Ascending aorta (tissue), 2 donors: Measurements from ENCODE around the gene EIF4E1B. TPM values are rescaled to one million over a fixed set of nuclear protein-coding genes. Genes with fewer than 3 reads are reported as not detected.

Experiments
- DNase-seq, 2 donors: peaks; one replicate each; pipeline ENCODE4 v3.0.0-alpha.2; 2019; ENCODE audit warnings: low spot score in 2 of 2
- H3K27ac ChIP-seq, 2 donors: fragments of 200-600 bp; sonication (generic); one replicate each; pipeline ENCODE4 v1.5.1; 2016 to 2017; ENCODE audit warnings: mild to moderate bottlenecking in 1 of 2
- H3K27me3 ChIP-seq: fragments of 200-600 bp; sonication (generic); one replicate; pipeline ENCODE4 v1.5.1; 2017
- H3K36me3 ChIP-seq, 2 donors: fragments of 200-600 bp; sonication (generic); one replicate each; pipeline ENCODE4 v1.5.1; 2016
- H3K4me1 ChIP-seq, 2 donors: fragments of 200-600 bp; sonication (generic); one replicate each; pipeline ENCODE4 v1.5.1; 2016 to 2017; ENCODE audit warnings: mild to moderate bottlenecking in 1 of 2
- H3K4me3 ChIP-seq, 2 donors: fragments of 200-600 bp; sonication (generic); one replicate each; pipeline ENCODE4 v1.5.1; 2016 to 2017; ENCODE audit warnings: mild to moderate bottlenecking in 1 of 2
- H3K9me3 ChIP-seq, 2 donors: fragments of 200-600 bp; sonication (generic); one replicate each; pipeline ENCODE4 v1.5.1; 2016
- intact Hi-C: fragments of 100-400 bp; cut with DNase I; formaldehyde crosslinking; loops from one replicate; pipeline ENCODE4 v1.15.1; 2023
- total RNA-seq: library from RNA; depleted of rRNA; stranded (reverse); fragments of >200 nt; gene quantifications from one replicate; pipeline ENCODE4 v1.1.0, GENCODE V29; 2016
- TF ChIP-seq, protein P1 (sequence below), 3 experiments: fragments of 200-600 bp in 2 of 3; fragments of 450-650 bp in 1 of 3; sonication (generic) in 2 of 3; IDR thresholded peaks; one replicate each; pipeline ENCODE4 v1.5.1; 2016 to 2019; ENCODE audit warnings: antibody characterized with exemption in 3 of 3, mild to moderate bottlenecking in 1 of 3, moderate library complexity in 1 of 3

Gene EIF4E1B, protein sequence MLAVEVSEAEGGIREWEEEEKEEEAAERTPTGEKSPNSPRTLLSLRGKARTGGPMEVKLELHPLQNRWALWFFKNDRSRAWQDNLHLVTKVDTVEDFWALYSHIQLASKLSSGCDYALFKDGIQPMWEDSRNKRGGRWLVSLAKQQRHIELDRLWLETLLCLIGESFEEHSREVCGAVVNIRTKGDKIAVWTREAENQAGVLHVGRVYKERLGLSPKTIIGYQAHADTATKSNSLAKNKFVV
- total RNA-seq: not detected

DNA sequence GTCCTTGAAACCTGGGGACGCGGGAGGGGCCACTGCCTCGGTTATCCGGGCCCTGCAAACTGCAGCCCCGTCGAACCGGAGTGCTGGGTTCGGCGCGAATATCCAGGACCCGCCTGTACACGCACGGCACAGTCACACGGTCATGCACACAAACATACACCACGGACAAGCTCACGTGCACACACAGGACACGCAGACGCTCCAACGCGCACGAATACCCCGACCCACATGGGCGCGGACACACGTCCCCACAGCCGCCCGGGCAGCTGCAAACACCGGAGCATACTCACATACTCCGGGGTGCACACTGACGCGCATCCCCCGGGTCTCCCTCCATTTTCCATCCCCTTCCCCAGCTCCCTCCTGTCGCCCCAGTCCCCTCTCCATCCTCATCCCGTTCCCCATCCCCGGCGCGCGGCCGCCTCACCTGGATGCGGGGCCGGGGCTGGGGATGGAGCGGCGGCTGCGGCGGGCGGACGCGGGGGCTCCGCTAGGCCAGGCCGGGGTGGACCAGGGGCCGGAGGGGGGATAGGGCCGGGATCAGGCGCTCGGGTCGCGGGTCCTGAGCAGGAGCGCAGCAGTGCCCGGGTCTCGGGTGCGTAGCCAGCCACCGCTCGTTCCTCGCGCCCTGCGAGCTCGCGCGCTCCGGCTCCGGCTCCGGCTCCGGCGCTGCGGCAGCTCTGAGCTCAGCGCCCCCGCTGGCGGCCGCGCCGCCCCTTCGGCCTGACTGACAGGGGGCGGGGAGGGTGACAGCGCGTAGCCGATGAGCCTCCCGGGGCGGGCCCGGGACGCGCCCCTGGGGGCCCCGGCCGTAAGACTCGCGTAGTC, at the start of gene EIF4E1B, which contains the start of gene SNCB:
EIF4E1B (plus strand) TSS at position 823 of the 828 bp plus-strand sequence. CDS start 12,113 bp downstream, outside the sequence.
SNCB (minus strand) TSS at position 682 of the 828 bp plus-strand sequence. CDS start 880 bp downstream, outside the sequence.
- peaks cover 20% of the 10 kb centered on the region for H3K27me3 ChIP-seq
- H3K9me3 ChIP-seq: no peaks in the 10 kb centered on the region
- H3K4me3 ChIP-seq: peak within 1 kb of the TSS; percentile 52 to 61
- peaks cover 5 to 13% of the 10 kb centered on the region in 2 donors for H3K4me1 ChIP-seq
- H3K27ac ChIP-seq: no peak within 1 kb of the TSS
- DNase-seq: no peak
- intact Hi-C loops: no loop called here
- H3K36me3 ChIP-seq: no peaks in the 10 kb centered on the region
- TF ChIP-seq, protein P1, sequence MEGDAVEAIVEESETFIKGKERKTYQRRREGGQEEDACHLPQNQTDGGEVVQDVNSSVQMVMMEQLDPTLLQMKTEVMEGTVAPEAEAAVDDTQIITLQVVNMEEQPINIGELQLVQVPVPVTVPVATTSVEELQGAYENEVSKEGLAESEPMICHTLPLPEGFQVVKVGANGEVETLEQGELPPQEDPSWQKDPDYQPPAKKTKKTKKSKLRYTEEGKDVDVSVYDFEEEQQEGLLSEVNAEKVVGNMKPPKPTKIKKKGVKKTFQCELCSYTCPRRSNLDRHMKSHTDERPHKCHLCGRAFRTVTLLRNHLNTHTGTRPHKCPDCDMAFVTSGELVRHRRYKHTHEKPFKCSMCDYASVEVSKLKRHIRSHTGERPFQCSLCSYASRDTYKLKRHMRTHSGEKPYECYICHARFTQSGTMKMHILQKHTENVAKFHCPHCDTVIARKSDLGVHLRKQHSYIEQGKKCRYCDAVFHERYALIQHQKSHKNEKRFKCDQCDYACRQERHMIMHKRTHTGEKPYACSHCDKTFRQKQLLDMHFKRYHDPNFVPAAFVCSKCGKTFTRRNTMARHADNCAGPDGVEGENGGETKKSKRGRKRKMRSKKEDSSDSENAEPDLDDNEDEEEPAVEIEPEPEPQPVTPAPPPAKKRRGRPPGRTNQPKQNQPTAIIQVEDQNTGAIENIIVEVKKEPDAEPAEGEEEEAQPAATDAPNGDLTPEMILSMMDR (IDR thresholded peaks at IDR 0.05): no peak

DNA sequence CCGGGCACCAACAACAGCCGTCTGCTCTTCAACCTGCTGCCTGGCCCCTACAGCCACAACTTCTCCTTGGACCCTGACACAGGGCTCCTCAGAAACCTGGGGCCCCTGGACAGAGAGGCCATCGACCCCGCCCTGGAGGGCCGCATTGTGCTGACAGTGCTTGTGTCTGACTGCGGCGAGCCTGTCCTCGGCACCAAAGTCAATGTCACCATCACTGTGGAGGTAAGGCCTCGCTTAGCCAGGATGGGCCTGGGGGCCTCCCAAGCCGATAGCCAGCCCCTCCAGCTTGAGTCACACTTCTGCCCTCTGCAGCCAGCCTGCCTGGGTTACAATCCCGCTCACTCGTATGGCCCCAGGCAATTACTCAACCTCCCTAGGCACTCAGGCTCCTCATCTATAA, 49.1 kb upstream of the EIF4E1B start:
- no peak overlapping the region for H3K4me3 ChIP-seq
- DNase-seq: no peak
- H3K36me3 ChIP-seq: no peaks in the 10 kb centered on the region
- H3K9me3 ChIP-seq: peaks cover 12 to 17% of the 10 kb centered on the region in 2 donors
- H3K27ac ChIP-seq: no peak overlapping the region
- no peaks in the 10 kb centered on the region for H3K27me3 ChIP-seq
- intact Hi-C loops: no loop called here
- no peaks in the 10 kb centered on the region for H3K4me1 ChIP-seq
- TF ChIP-seq, protein P1 (IDR thresholded peaks at IDR 0.05): no peak

DNA sequence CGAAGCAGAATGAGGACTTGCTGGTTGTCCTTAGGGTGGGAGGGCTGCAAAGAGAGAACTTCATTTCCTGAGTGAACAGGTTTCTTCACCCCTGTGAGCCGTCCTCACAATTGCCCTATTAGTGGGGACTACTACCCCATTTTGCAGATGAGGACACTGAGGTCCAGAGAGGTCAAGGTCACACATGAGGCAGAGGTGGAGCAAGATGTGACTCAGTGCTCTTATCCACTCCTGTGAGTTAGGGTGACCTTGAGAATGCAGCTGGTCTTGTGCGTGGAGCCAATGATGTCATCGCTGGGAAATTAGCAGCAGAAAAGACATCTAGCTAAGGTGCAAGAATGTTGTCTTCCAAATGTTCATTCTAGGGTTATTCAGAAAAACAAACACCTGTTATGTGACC, 47.4 kb upstream of the EIF4E1B start:
- no peaks in the 10 kb centered on the region for H3K27me3 ChIP-seq
- intact Hi-C loops: no loop called here
- no peaks in the 10 kb centered on the region for H3K36me3 ChIP-seq
- H3K9me3 ChIP-seq: peaks cover 12 to 17% of the 10 kb centered on the region in 2 donors
- DNase-seq: no peak
- no peaks in the 10 kb centered on the region for H3K4me1 ChIP-seq
- no peak overlapping the region for H3K4me3 ChIP-seq
- no peak overlapping the region for H3K27ac ChIP-seq
- TF ChIP-seq, protein P1 (IDR thresholded peaks at IDR 0.05): no peak

DNA sequence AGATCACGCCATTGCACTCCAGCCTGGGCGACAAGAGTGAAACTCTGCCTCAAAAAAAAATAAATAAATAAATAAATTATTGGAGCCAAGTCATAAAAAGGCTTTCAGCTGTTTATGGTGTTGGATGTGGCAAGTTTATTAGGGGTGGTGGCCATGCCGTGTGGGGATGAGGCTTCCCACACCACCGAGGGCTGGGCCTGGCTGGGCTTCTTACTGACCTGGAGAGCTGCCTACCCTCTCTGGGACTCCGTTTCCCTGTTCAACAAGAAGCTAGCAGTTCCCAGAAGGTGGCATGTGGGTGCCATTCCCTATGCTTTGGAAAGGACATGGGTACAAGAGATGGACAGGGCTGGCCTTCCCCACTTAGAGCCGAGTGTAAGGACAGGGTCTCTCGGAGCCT, 43.1 kb upstream of the EIF4E1B start:
- Histone ChIP-seq H3K36me3 (no peaks in the 10 kb centered on the region), H3K27me3 (no peaks in the 10 kb centered on the region), H3K4me1 (no peaks in the 10 kb centered on the region), H3K27ac (no peak overlapping the region), H3K9me3 (peaks cover 12 to 17% of the 10 kb centered on the region in 2 donors), H3K4me3 (no peak overlapping the region)
- DNase-seq: no peak
- intact Hi-C loops: no loop called here
- TF ChIP-seq, protein P1 (IDR thresholded peaks at IDR 0.05): no peak

DNA sequence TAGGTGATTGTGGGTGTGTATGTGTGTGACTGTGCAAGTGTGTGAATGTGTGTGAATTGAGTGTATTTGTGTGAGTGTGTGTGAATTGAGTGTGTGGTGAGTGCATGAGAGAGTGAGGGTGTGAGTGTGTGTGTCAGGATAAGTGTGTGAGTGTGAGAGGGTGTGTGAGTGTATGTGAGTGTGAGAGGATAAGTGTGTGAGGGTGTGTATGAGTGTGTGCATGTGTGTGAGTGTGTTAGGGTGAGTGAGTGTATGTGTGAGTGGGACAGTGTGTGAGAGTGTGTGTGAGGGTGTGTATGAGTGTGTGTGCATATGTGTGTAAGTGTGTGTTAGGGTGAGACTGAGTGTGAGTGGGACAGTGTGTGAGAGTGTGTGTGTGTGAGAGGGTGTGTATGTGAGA, 42.2 kb upstream of the EIF4E1B start:
- intact Hi-C loops: no loop called here
- no peak for DNase-seq
- no peak overlapping the region for H3K4me3 ChIP-seq
- TF ChIP-seq, protein P1 (IDR thresholded peaks at IDR 0.05): no peak
- no peaks in the 10 kb centered on the region for H3K36me3 ChIP-seq
- H3K9me3 ChIP-seq: peaks cover 12 to 17% of the 10 kb centered on the region in 2 donors
- H3K4me1 ChIP-seq: no peaks in the 10 kb centered on the region
- no peaks in the 10 kb centered on the region for H3K27me3 ChIP-seq
- H3K27ac ChIP-seq: no peak overlapping the region
